Measurements from ENCODE around the gene HOXB5. TPM values are rescaled to one million over a fixed set of nuclear protein-coding genes. Genes with fewer than 3 reads are reported as not detected.

HOXB5 gene
- total RNA-seq, 6 donors from 2014 or later = 0.39 to 5.0 (median 1.5) TPM

- Histone ChIP-seq H3K36me3 (no peaks in the 10 kb centered on the region), H3K4me3 (no peak overlapping the region), H3K9me3 (no peaks in the 10 kb centered on the region), H3K27me3 (peaks cover 0 to 71% (median 38%) of the 10 kb centered on the region in 4 donors), H3K4me1 (peaks cover 18 to 35% (median 29%) of the 10 kb centered on the region in 4 donors), H3K27ac (no peak overlapping the region)
- ATAC-seq (ENCODE audit: low FRiP score in 2 of 2) (no peak), DNase-seq (no peak)
- no peak for TF ChIP-seq EP300 (IDR thresholded peaks at IDR 0.05)
- TF ChIP-seq CTCF (IDR thresholded peaks at IDR 0.05) = no peak
- TF ChIP-seq POLR2A (IDR thresholded peaks at IDR 0.05) = no peak
- no peak for TF ChIP-seq POLR2AphosphoS5 (IDR thresholded peaks at IDR 0.05)
- WGBS, 2 donors = 49 to 64% methylated on average over 17 of the region's 17 CpGs
Measured at GRCh38 chr17:48600244-48601098, 6.9 kb upstream of the HOXB5 start.

- no peak for DNase-seq
- no peak for ATAC-seq (ENCODE audit: low FRiP score in 2 of 2)
- peaks cover 18 to 35% (median 29%) of the 10 kb centered on the region in 4 donors for H3K4me1 ChIP-seq
- peaks cover 0 to 74% (median 37%) of the 10 kb centered on the region in 4 donors for H3K27me3 ChIP-seq
- H3K9me3 ChIP-seq = no peaks in the 10 kb centered on the region
- H3K27ac ChIP-seq = no peak overlapping the region
- no peak overlapping the region for H3K4me3 ChIP-seq
- WGBS, 2 donors = 59 to 65% methylated on average over 5 of the region's 5 CpGs
- TF ChIP-seq POLR2AphosphoS5 (IDR thresholded peaks at IDR 0.05) (no peak), EP300 (IDR thresholded peaks at IDR 0.05) (no peak), CTCF (IDR thresholded peaks at IDR 0.05) (no peak), POLR2A (IDR thresholded peaks at IDR 0.05) (no peak)
- H3K36me3 ChIP-seq = no peaks in the 10 kb centered on the region
Measured at GRCh38 chr17:48599354-48599753, 5.8 kb upstream of the HOXB5 start.

- 24 to 46% methylated on average over 7 of the region's 7 CpGs for WGBS, 2 donors
- ATAC-seq (ENCODE audit: low FRiP score in 2 of 2) (no peak), DNase-seq (no peak)
- TF ChIP-seq EP300 (IDR thresholded peaks at IDR 0.05) = no peak
- no peak for TF ChIP-seq POLR2A (IDR thresholded peaks at IDR 0.05)
- no peak for TF ChIP-seq CTCF (IDR thresholded peaks at IDR 0.05)
- TF ChIP-seq POLR2AphosphoS5 (IDR thresholded peaks at IDR 0.05) = no peak
- Histone ChIP-seq H3K36me3 (no peaks in the 10 kb centered on the region), H3K27ac (no peak overlapping the region), H3K4me1 (peaks cover 18 to 41% (median 31%) of the 10 kb centered on the region in 4 donors), H3K9me3 (no peaks in the 10 kb centered on the region), H3K27me3 (peaks cover 0 to 73% (median 34%) of the 10 kb centered on the region in 4 donors), H3K4me3 (no peak overlapping the region)
Measured at GRCh38 chr17:48598736-48599135, 5.2 kb upstream of the HOXB5 start.

DNA sequence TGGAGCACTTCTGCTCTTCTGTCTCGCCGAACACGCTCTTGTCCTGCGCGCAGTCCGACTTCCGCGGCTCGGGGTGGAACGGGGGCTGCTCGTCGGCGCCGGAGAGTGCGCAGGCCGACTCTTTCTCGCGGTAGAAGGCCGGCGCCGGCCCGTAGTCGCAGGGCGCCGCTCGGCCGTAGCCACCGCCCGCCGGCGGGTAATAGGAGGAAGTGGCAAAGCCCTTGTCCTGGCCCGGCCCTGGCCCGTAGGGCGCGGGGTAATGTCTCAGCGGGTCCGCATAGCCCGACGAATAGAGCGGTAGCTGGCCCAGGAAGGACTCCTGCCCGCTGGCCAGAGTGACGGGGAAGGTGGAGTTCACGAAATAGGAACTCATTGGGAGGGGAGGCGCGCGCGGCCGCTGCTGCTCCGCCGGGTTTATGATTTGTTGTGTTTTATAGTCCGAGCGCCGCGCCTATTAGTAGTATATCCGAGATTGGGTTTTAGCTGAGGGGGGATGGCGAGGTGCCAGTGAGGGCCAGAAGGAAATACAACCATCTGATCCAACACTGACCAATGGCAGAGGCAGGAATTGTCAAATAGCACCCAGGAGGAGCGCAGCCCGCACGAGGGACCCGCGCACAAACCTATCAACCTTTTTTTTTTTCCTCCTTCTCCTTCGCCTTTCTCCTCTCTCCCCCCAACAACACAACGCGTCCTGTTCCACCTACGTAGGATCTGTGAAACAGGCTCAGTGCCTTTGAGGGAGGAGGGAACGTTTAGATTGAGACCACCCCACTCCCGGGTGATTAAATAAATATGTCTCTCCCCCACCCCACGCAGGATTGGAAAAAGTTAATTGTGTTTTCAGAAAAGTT lies 4.4 kb upstream of the HOXB5 start:
- Histone ChIP-seq H3K27me3 (peaks cover 0 to 71% (median 33%) of the 10 kb centered on the region in 4 donors), H3K9me3 (no peaks in the 10 kb centered on the region), H3K27ac (peak overlapping the region; percentile 75 to 87 (median 78)), H3K4me1 (peaks cover 23 to 48% (median 34%) of the 10 kb centered on the region in 4 donors), H3K4me3 (peak overlapping the region; percentile 22 to 50 (median 44)), H3K36me3 (no peaks in the 10 kb centered on the region)
- 2 to 4% methylated on average over 32 to 56 of the region's 68 CpGs for WGBS, 2 donors
- DNase-seq = peak in 1 of 2 donors; percentile 91
- peak; percentile 29 to 71 for ATAC-seq (ENCODE audit: low FRiP score in 2 of 2)
- peak; percentile 23 to 57 for TF ChIP-seq POLR2AphosphoS5 (IDR thresholded peaks at IDR 0.05)
- no peak for TF ChIP-seq EP300 (IDR thresholded peaks at IDR 0.05)
- no peak for TF ChIP-seq CTCF (IDR thresholded peaks at IDR 0.05)
- TF ChIP-seq POLR2A (IDR thresholded peaks at IDR 0.05) = peak in 2 of 4 donors; percentile 21 to 42

All from upper lobe of left lung (tissue), 6 donors.